ENCODE results near the gene PSAP. TPM values are rescaled to one million over a fixed set of nuclear protein-coding genes. Genes with fewer than 3 reads are reported as not detected.

Gene PSAP
- total RNA-seq, 1 experiment from 2014 or later = 429 TPM

GRCh38 chr10:71804077-71804476 lies 47.0 kb downstream of the PSAP start:
- Histone ChIP-seq H3K9me3 (ENCODE audit: low read depth, low read length, poor library complexity, severe bottlenecking) (no peaks in the 10 kb centered on the region), H3K4me1 (ENCODE audit: insufficient read depth, low read length, poor library complexity, severe bottlenecking) (no peaks in the 10 kb centered on the region), H3K27me3 (replicated peaks; ENCODE audit: insufficient read depth, low read depth, low read length, poor library complexity) (no peaks in the 10 kb centered on the region), H3K27ac (ENCODE audit: low read depth, low read length, poor library complexity, severe bottlenecking) (no peak overlapping the region), H3K36me3 (ENCODE audit: insufficient read depth, low read length, poor library complexity, severe bottlenecking) (no peaks in the 10 kb centered on the region), H3K4me3 (ENCODE audit: low read depth, low read length, poor library complexity, severe bottlenecking) (no peak overlapping the region)
- TF ChIP-seq, protein P1, sequence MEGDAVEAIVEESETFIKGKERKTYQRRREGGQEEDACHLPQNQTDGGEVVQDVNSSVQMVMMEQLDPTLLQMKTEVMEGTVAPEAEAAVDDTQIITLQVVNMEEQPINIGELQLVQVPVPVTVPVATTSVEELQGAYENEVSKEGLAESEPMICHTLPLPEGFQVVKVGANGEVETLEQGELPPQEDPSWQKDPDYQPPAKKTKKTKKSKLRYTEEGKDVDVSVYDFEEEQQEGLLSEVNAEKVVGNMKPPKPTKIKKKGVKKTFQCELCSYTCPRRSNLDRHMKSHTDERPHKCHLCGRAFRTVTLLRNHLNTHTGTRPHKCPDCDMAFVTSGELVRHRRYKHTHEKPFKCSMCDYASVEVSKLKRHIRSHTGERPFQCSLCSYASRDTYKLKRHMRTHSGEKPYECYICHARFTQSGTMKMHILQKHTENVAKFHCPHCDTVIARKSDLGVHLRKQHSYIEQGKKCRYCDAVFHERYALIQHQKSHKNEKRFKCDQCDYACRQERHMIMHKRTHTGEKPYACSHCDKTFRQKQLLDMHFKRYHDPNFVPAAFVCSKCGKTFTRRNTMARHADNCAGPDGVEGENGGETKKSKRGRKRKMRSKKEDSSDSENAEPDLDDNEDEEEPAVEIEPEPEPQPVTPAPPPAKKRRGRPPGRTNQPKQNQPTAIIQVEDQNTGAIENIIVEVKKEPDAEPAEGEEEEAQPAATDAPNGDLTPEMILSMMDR (conservative IDR thresholded peaks at IDR 0.05; ENCODE audit: low read depth, low read length) = no peak
- no peak for TF ChIP-seq EZH2 (IDR thresholded peaks at IDR 0.05; ENCODE audit: borderline replicate concordance, low read depth, low read length, poor library complexity, severe bottlenecking)
- no TSS peak for BruUV-seq (replicated peaks)
- POLR2A ChIA-PET (ENCODE audit: low non-redundant PET) = no interaction called here
- no peak for DNase-seq (ENCODE audit: low spot score)
- CTCF ChIA-PET = no interaction called here
- intact Hi-C loops (cut with micrococcal nuclease; ENCODE audit: unreplicated experiment) = no loop called here

DNA sequence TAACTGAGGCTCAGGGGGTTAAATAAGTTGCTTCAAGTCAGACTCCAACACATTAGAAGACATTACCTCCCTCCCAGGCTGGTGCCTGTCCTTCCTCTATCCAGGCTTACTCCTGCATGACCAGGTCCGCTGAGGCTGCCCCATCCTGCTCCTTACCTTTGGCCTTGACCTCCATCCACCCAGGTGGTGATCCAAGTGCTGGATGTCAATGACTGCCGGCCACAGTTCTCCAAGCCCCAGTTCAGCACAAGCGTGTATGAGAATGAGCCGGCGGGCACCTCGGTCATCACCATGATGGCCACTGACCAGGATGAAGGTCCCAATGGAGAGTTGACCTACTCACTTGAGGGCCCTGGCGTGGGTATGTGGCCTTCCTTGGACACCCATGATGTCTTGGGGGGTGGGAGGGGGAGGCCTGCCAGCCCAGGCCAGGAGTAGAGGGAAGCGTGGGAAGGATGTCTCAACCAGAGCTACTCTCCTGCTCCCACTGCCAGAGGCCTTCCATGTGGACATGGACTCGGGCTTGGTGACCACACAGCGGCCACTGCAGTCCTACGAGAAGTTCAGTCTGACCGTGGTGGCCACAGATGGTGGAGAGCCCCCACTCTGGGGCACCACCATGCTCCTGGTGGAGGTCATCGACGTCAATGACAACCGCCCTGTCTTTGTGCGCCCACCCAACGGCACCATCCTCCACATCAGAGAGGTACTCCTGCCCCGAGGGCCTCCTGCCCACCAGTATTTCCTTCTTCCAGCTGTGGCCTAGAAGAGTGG lies 48.1 kb downstream of the PSAP start:
- no TSS peak for BruUV-seq (replicated peaks)
- Histone ChIP-seq H3K36me3 (ENCODE audit: insufficient read depth, low read length, poor library complexity, severe bottlenecking) (no peaks in the 10 kb centered on the region), H3K27ac (ENCODE audit: low read depth, low read length, poor library complexity, severe bottlenecking) (no peak overlapping the region), H3K4me3 (ENCODE audit: low read depth, low read length, poor library complexity, severe bottlenecking) (no peak overlapping the region), H3K4me1 (ENCODE audit: insufficient read depth, low read length, poor library complexity, severe bottlenecking) (no peaks in the 10 kb centered on the region), H3K27me3 (replicated peaks; ENCODE audit: insufficient read depth, low read depth, low read length, poor library complexity) (no peaks in the 10 kb centered on the region), H3K9me3 (ENCODE audit: low read depth, low read length, poor library complexity, severe bottlenecking) (no peaks in the 10 kb centered on the region)
- intact Hi-C loops (cut with micrococcal nuclease; ENCODE audit: unreplicated experiment) = no loop called here
- ChIA-PET POLR2A (ENCODE audit: low non-redundant PET) (no interaction called here), CTCF (no interaction called here)
- no peak for DNase-seq (ENCODE audit: low spot score)
- TF ChIP-seq EZH2 (IDR thresholded peaks at IDR 0.05; ENCODE audit: borderline replicate concordance, low read depth, low read length, poor library complexity, severe bottlenecking) = no peak
- TF ChIP-seq, protein P1 (conservative IDR thresholded peaks at IDR 0.05; ENCODE audit: low read depth, low read length) = no peak

DNA sequence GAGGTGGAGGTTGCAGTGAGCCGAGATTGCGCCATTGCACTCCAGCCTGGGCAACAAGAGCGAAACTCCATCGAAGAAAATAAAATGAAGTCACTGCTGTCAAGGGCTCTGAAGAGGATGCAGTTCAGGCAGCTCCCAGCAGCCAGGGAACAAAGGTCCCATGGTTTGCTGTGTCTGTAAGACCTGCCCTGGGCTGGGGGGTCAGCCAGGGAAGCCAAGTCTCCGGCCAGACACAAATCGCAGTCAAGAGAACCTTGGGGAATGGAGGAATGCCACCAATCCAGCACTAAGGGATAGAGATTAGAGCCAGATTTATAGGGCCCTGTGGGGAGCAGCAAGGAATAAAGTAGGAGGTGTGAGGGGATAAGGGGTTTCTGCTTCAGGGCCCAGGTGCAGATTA lies 48.8 kb downstream of the PSAP start:
- DNase-seq (ENCODE audit: low spot score) = no peak
- TF ChIP-seq EZH2 (IDR thresholded peaks at IDR 0.05; ENCODE audit: borderline replicate concordance, low read depth, low read length, poor library complexity, severe bottlenecking) = no peak
- TF ChIP-seq, protein P1 (conservative IDR thresholded peaks at IDR 0.05; ENCODE audit: low read depth, low read length) = no peak
- intact Hi-C loops (cut with micrococcal nuclease; ENCODE audit: unreplicated experiment) = no loop called here
- ChIA-PET CTCF (no interaction called here), POLR2A (ENCODE audit: low non-redundant PET) (no interaction called here)
- BruUV-seq (replicated peaks) = no TSS peak
- Histone ChIP-seq H3K4me3 (ENCODE audit: low read depth, low read length, poor library complexity, severe bottlenecking) (no peak overlapping the region), H3K36me3 (ENCODE audit: insufficient read depth, low read length, poor library complexity, severe bottlenecking) (no peaks in the 10 kb centered on the region), H3K4me1 (ENCODE audit: insufficient read depth, low read length, poor library complexity, severe bottlenecking) (no peaks in the 10 kb centered on the region), H3K9me3 (ENCODE audit: low read depth, low read length, poor library complexity, severe bottlenecking) (no peaks in the 10 kb centered on the region), H3K27me3 (replicated peaks; ENCODE audit: insufficient read depth, low read depth, low read length, poor library complexity) (no peaks in the 10 kb centered on the region), H3K27ac (ENCODE audit: low read depth, low read length, poor library complexity, severe bottlenecking) (no peak overlapping the region)
